H1 (cell line): ENCODE measurements around the gene RPL7L1. TPM values are rescaled to one million over a fixed set of nuclear protein-coding genes. Genes with fewer than 3 reads are reported as not detected.

Source experiments
- BACH1 ChIP-seq: IDR thresholded peaks from 2 replicates; pipeline ENCODE4 v1.6.1; 2012; ENCODE audit warnings: low read length, improper control_type of control experiment
- polyA plus RNA-seq, 7 experiments: library from polyadenylated mRNA; depleted of rRNA in 3 of 7; stranded (reverse) in 5 of 7; unstranded in 2 of 7; fragments of >200 nt in 5 of 7; fragments of 200-250 nt in 2 of 7; gene quantifications; 1 replicate in 5 of 7; 2 replicates in 1 of 7; 4 replicates in 1 of 7; pipeline versions ENCODE4 v1.2.1 to v1.2.3, GENCODE V29; 2011 to 2013; ENCODE audit warnings: missing spikeins in 2 of 7, mixed read lengths in 2 of 7
- total RNA-seq: library from RNA; stranded (reverse); fragmentation: NEBNext Ultra II Directional; extraction: Animal tissue kit (Norgen Biotek cat#: 25700); gene quantifications from 2 replicates; pipeline ENCODE4 v1.2.1, GENCODE V29; 2021

RPL7L1 gene
- total and polyA plus RNA-seq, 2 of the 8 experiments (the other 6 are each of a cell fraction or from before 2014, with no cell fraction given): 31.0 to 117 TPM

DNA sequence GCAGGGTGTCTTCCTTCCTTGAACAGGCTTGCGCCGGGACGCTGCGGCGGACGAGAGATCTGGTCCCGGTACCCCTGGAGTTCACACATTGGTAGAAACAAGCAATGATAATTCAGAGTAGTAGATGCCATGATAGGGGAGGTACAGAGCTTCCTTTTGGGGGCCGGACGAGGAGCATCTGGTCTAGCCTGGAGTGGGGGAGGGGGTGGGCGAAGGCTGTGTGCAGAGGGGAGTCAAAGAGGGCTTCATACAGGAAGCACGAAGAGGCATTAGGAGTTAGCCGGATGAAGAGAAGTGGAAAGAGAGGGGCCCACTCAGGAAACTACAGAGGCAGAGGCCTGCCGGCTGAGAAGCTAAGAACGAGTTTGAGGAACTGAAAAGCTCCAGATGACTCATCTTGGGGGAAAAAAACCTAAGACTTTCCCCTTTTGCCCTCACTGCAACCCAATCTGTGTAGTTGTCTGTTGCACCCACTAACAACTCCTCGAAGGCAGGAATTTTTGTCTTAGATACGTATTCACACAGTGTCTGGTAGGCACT, 50.5 kb downstream of the RPL7L1 start (continued):
- 0 out of 2 replicates have a peak, but pooled peaks have one; percentile 5 for TF ChIP-seq BACH1
